GM12878 (cell line): Measurements from ENCODE around the gene IFNA13. TPM values are rescaled to one million over a fixed set of nuclear protein-coding genes. Genes with fewer than 3 reads are reported as not detected.

Source experiments
- ATAC-seq: fragments of 200-7000 bp; cut with Tn5 transposase; 3 replicates; pipeline ENCODE4 v1.9.1; 2020; ENCODE audit warnings: mild to moderate bottlenecking, moderate library complexity
- BruUV-seq: library from RNA; stranded (reverse); fragments of 400-500 nt; replicated peaks from 2 replicates; lab custom pipeline; 2021; lab: Mats Ljungman, UMichigan
- CTCF ChIA-PET: fragments of 300-600 bp; sonication (Branson Sonifier 250); formaldehyde crosslinking; extraction: SDS; loops from one replicate; lab custom pipeline; 2021; ENCODE audit warnings: inconsistent platforms; lab: Yijun Ruan, JAX
- POLR2A ChIA-PET: fragments of 350-600 bp; formaldehyde crosslinking; extraction: SDS; loops from one replicate; lab custom pipeline; 2021; ENCODE audit warnings: inconsistent platforms; lab: Charles Lee
- RAD21 ChIA-PET: fragments of 300-600 bp; sonication (Branson Sonifier 250); formaldehyde crosslinking; loops from one replicate; lab custom pipeline; 2023; ENCODE audit warnings: antibody characterized with exemption; ENCODE audit not compliant: unreplicated experiment; lab: Charles Lee
- SMC1A ChIA-PET: fragments of 300-600 bp; sonication (Branson Sonifier 250); formaldehyde crosslinking; loops from one replicate; lab custom pipeline; 2023; ENCODE audit not compliant: unreplicated experiment, uncharacterized antibody; lab: Charles Lee
- DNase-seq: peaks from one replicate; pipeline ENCODE4 v3.0.0-alpha.2; 2011; ENCODE audit warnings: low read depth, low spot score
- FAIRE-seq: peaks from 3 replicates; lab custom pipeline; 2011; peaks lifted over from hg19 to GRCh38; lab: Jason Lieb, UNC
- H2AFZ ChIP-seq: 2 replicates; pipeline ENCODE4 v1.6.0; 2011; ENCODE audit warnings: low read depth, low read length, control low read depth; ENCODE audit not compliant: control insufficient read depth
- H3K27ac ChIP-seq: 2 replicates; pipeline ENCODE4 v1.5.1; 2011; ENCODE audit warnings: control low read depth; ENCODE audit not compliant: control insufficient read depth, insufficient read depth
- H3K27me3 ChIP-seq, 2 experiments: replicated peaks in 1 of 2; 2 replicates each; pipeline versions ENCODE4 v1.6.0 to v1.6.1; 2011; ENCODE audit warnings: low read length in 1 of 2; ENCODE audit not compliant: control insufficient read depth in 2 of 2, insufficient read depth in 2 of 2
- H3K36me3 ChIP-seq, 2 experiments: 2 replicates each; pipeline ENCODE4 v1.5.1; 2011; ENCODE audit warnings: low read length in 1 of 2; ENCODE audit not compliant: control insufficient read depth in 2 of 2, insufficient read depth in 2 of 2
- H3K4me1 ChIP-seq: 2 replicates; pipeline ENCODE4 v1.6.1; 2011; ENCODE audit warnings: mild to moderate bottlenecking, low read length, moderate library complexity, mixed read lengths; ENCODE audit not compliant: control insufficient read depth, insufficient read depth
- H3K4me2 ChIP-seq: 2 replicates; pipeline ENCODE4 v1.6.0; 2011; ENCODE audit warnings: control low read depth; ENCODE audit not compliant: control insufficient read depth, insufficient read depth
- H3K4me3 ChIP-seq: fragments of 200-600 bp; sonication (generic); 2 replicates; pipeline ENCODE4 v1.5.1; 2016
- H3K79me2 ChIP-seq: 2 replicates; pipeline ENCODE4 v1.6.0; 2011; ENCODE audit warnings: low read length; ENCODE audit not compliant: control insufficient read depth, insufficient read depth
- H3K9ac ChIP-seq: 2 replicates; pipeline ENCODE4 v1.8.0; 2011; ENCODE audit warnings: low read length, control low read depth, mixed read lengths; ENCODE audit not compliant: control insufficient read depth, insufficient read depth
- H3K9me3 ChIP-seq: replicated peaks from 3 replicates; pipeline ENCODE4 v1.5.1; 2011; ENCODE audit warnings: mild to moderate bottlenecking, low read length; ENCODE audit not compliant: control insufficient read depth, insufficient read depth
- H4K20me1 ChIP-seq: 2 replicates; pipeline ENCODE4 v1.6.0; 2011; ENCODE audit not compliant: control insufficient read depth, insufficient read depth
- CHD1 ChIP-seq: IDR thresholded peaks from 2 replicates; pipeline ENCODE4 v1.6.1; 2012; ENCODE audit warnings: low read depth, low read length, improper control_type of control experiment
- CHD2 ChIP-seq: IDR thresholded peaks from 2 replicates; pipeline ENCODE4 v1.6.1; 2011; ENCODE audit warnings: low read depth, low read length, improper control_type of control experiment, borderline replicate concordance
- FOXK2 ChIP-seq: fragments of 450-650 bp; IDR thresholded peaks from 2 replicates; pipeline ENCODE4 v1.6.1; 2017; ENCODE audit warnings: mild to moderate bottlenecking, moderate library complexity
- GATAD2B ChIP-seq: fragments of 450-650 bp; conservative IDR thresholded peaks from 2 replicates; pipeline ENCODE4 v1.6.1; 2017; ENCODE audit warnings: low read depth, mild to moderate bottlenecking, moderate library complexity
- MEF2A ChIP-seq: IDR thresholded peaks from 2 replicates; pipeline ENCODE4 v1.6.1; 2011; ENCODE audit warnings: low read depth, mild to moderate bottlenecking, low read length, moderate library complexity; ENCODE audit not compliant: insufficient read depth
- NR2C1 ChIP-seq: fragments of 450-650 bp; IDR thresholded peaks from 2 replicates; pipeline ENCODE4 v1.6.1; 2017; ENCODE audit warnings: antibody characterized with exemption, mild to moderate bottlenecking, moderate library complexity
- POLR2A ChIP-seq: IDR thresholded peaks from 2 replicates; pipeline ENCODE4 v1.6.1; 2011; ENCODE audit warnings: low read depth, mild to moderate bottlenecking, low read length
- POLR2AphosphoS5 ChIP-seq: IDR thresholded peaks from 2 replicates; pipeline ENCODE4 v1.6.1; 2011; ENCODE audit warnings: mild to moderate bottlenecking, low read length, inconsistent platforms
- SRF ChIP-seq, 2 experiments: IDR thresholded peaks; 2 replicates each; pipeline ENCODE4 v1.6.1; 2011; ENCODE audit warnings: low read depth in 2 of 2, low read length in 2 of 2, mild to moderate bottlenecking in 1 of 2, moderate library complexity in 1 of 2
- TARDBP ChIP-seq: IDR thresholded peaks from 2 replicates; pipeline ENCODE4 v1.6.1; 2016; ENCODE audit warnings: borderline replicate concordance
- TCF3 ChIP-seq: IDR thresholded peaks from 2 replicates; pipeline ENCODE4 v1.6.1; 2012; ENCODE audit warnings: low read depth, mild to moderate bottlenecking, low read length, borderline replicate concordance; ENCODE audit not compliant: insufficient read depth
- ZNF274 ChIP-seq: IDR thresholded peaks from one replicate; pipeline ENCODE4 v1.8.0; 2011; ENCODE audit not compliant: insufficient read length, insufficient read depth
- ZNF622 ChIP-seq: fragments of 450-650 bp; IDR thresholded peaks from 2 replicates; pipeline ENCODE4 v1.6.1; 2017; ENCODE audit warnings: mild to moderate bottlenecking, inconsistent platforms
- ZSCAN29 ChIP-seq: fragments of 450-650 bp; IDR thresholded peaks from 2 replicates; pipeline ENCODE4 v1.6.1; 2017; ENCODE audit warnings: mild to moderate bottlenecking, moderate library complexity
- WGBS: methylation state at CpG from one replicate; pipeline ENCODE4 v1.1.6; 2016; ENCODE audit warnings: low lambda C conversion rate; ENCODE audit not compliant: insufficient replicate concordance, insufficient coverage; ENCODE audit errors: missing lambda C conversion rate; 5-methylcytosine and 5-hydroxymethylcytosine counted together
- in situ Hi-C: fragments of 300-500 bp; cut with MboI; formaldehyde crosslinking; loops from 9 replicates; pipeline ENCODE4 v1.14.3; 2018; ENCODE audit warnings: mixed read lengths
- intact Hi-C: fragments of 100-400 bp; cut with micrococcal nuclease; formaldehyde crosslinking; loops from one replicate; pipeline ENCODE4 v1.14.2; 2022; ENCODE audit not compliant: unreplicated experiment
- polyA plus RNA-seq, 11 experiments: library from polyadenylated mRNA; depleted of rRNA in 4 of 11; unstranded in 6 of 11; stranded (reverse) in 5 of 11; fragments of >200 nt; fragmentation: Nextera tagmentation in 4 of 11; fragmentation: Illumina TruSeq in 1 of 11; extraction: Ambion mirVana in 4 of 11; extraction: Trizol in 1 of 11; gene quantifications; 1 replicate in 1 of 11; 2 replicates in 10 of 11; pipeline versions ENCODE4 v1.2.1 to v1.2.3, GENCODE V29; 2011 to 2016; ENCODE audit warnings: inconsistent platforms in 2 of 11, missing spikeins in 2 of 11, low read depth in 1 of 11
- total RNA-seq, 4 experiments: library from RNA; depleted of rRNA in 3 of 4; stranded (reverse); fragments of >200 nt in 3 of 4; fragmentation: Illumina TruSeq in 1 of 4; extraction: Trizol in 1 of 4; gene quantifications; 2 replicates each; pipeline versions ENCODE4 v1.2.1 to v1.2.3, GENCODE V29; 2013 to 2021
- TF ChIP-seq, protein P1 (sequence below): fragments of 150-350 bp; IDR thresholded peaks from 2 replicates; pipeline ENCODE4 v1.6.1; 2016; ENCODE audit warnings: low read depth, low read length
- TF ChIP-seq, protein P2 (sequence below): IDR thresholded peaks from 2 replicates; pipeline ENCODE4 v1.6.1; 2012; ENCODE audit warnings: low read depth, low read length, improper control_type of control experiment

IFNA13 gene
- total and polyA plus RNA-seq, 10 of the 15 experiments (the other 5 are each of a cell fraction or from before 2014, with no cell fraction given), result not detected

DNA sequence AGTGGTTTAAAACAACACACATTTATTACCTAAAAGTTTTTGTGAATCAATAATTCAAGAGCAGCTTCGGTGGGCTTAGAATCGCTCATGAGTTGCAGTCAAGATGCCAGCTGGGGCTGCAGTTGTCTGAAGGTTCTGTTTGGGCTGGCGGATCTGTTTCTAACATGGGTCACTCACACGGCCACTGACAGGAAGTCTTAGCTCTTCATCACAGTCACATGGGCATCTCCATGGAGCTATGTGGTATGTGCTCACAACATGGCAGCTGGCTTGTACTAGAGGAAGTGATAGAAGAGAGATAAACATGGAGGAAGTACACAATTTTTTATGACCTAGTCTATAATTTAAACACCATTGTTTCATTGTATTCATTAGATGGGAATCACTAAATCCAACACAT lies 43.8 kb downstream of the IFNA13 start:
- no peak overlapping the region for H3K4me3 ChIP-seq
- ChIA-PET CTCF (interaction anchor here (0.8 to 6.5 kb wide), 12 partner anchors 9 to 141 kb away, joined by 3 to 168 read pairs (median 6); no protein-coding TSS in a partner anchor), RAD21 (interaction anchor here (0.8 to 5.0 kb wide), 6 partner anchors 64 to 141 kb away, joined by 3 to 86 read pairs (median 4); no protein-coding TSS in a partner anchor), POLR2A (no interaction called here), SMC1A (interaction anchor here (1.2 to 7.4 kb wide), 7 partner anchors 8 to 131 kb away, joined by 3 to 116 read pairs (median 6); partner anchors contain the start of gene KLHL9)
- intact Hi-C loops (no loop called here), in situ Hi-C loops (loop anchor here (10.0 kb wide), 1 partner anchor 131 kb away; no protein-coding TSS in a partner anchor)
- DNase-seq, result no peak
- no peak overlapping the region for H2AFZ ChIP-seq
- no peaks in the 10 kb centered on the region for H4K20me1 ChIP-seq
- no peaks in the 10 kb centered on the region for H3K4me1 ChIP-seq
- no TSS peak for BruUV-seq
- H3K27ac ChIP-seq, result no peak overlapping the region
- WGBS, result 100% methylated on average over 4 of the region's 4 CpGs
- TF ChIP-seq CHD1 (no peak), MEF2A (no peak), POLR2AphosphoS5 (no peak), ZNF274 (no peak), ZSCAN29 (no peak), NR2C1 (no peak), GATAD2B (no peak), FOXK2 (no peak), TCF3 (no peak), ZNF622 (no peak), TARDBP (no peak), POLR2A (no peak), CHD2 (no peak), SRF (IDR thresholded peaks at IDR 0.05; ENCODE audit: low read depth in 2 of 2, low read length in 2 of 2) (no peak)
- TF ChIP-seq, protein P1, sequence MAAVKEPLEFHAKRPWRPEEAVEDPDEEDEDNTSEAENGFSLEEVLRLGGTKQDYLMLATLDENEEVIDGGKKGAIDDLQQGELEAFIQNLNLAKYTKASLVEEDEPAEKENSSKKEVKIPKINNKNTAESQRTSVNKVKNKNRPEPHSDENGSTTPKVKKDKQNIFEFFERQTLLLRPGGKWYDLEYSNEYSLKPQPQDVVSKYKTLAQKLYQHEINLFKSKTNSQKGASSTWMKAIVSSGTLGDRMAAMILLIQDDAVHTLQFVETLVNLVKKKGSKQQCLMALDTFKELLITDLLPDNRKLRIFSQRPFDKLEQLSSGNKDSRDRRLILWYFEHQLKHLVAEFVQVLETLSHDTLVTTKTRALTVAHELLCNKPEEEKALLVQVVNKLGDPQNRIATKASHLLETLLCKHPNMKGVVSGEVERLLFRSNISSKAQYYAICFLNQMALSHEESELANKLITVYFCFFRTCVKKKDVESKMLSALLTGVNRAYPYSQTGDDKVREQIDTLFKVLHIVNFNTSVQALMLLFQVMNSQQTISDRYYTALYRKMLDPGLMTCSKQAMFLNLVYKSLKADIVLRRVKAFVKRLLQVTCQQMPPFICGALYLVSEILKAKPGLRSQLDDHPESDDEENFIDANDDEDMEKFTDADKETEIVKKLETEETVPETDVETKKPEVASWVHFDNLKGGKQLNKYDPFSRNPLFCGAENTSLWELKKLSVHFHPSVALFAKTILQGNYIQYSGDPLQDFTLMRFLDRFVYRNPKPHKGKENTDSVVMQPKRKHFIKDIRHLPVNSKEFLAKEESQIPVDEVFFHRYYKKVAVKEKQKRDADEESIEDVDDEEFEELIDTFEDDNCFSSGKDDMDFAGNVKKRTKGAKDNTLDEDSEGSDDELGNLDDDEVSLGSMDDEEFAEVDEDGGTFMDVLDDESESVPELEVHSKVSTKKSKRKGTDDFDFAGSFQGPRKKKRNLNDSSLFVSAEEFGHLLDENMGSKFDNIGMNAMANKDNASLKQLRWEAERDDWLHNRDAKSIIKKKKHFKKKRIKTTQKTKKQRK, result no peak
- TF ChIP-seq, protein P2, sequence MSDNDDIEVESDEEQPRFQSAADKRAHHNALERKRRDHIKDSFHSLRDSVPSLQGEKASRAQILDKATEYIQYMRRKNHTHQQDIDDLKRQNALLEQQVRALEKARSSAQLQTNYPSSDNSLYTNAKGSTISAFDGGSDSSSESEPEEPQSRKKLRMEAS, result no peak
- H3K79me2 ChIP-seq, result peaks cover 19% of the 10 kb centered on the region
- no peak overlapping the region for H3K4me2 ChIP-seq
- peaks cover 0 to 17% of the 10 kb centered on the region in 2 experiments; a peak in 3 of 4 replicates for H3K36me3 ChIP-seq
- H3K27me3 ChIP-seq, result no peaks in the 10 kb centered on the region
- ATAC-seq, result no peak
- FAIRE-seq, result no peak
- no peak overlapping the region for H3K9ac ChIP-seq
- H3K9me3 ChIP-seq, result no peaks in the 10 kb centered on the region
